HepG2 (cell line): ENCODE results near the gene SCAPER. TPM values are rescaled to one million over a fixed set of nuclear protein-coding genes. Genes with fewer than 3 reads are reported as not detected.

Source experiments
- ATAC-seq: fragments of 200-7000 bp; cut with Tn5 transposase; 3 replicates; pipeline ENCODE4 v1.9.1; 2020; ENCODE audit warnings: mild to moderate bottlenecking, moderate library complexity
- BruUV-seq: library from RNA; stranded (reverse); fragments of 400-500 nt; replicated peaks from 2 replicates; lab custom pipeline; 2021; lab: Mats Ljungman, UMichigan
- CTCF ChIA-PET: fragments of 300-600 bp; formaldehyde crosslinking; extraction: SDS; loops from one replicate; lab custom pipeline; 2021; ENCODE audit warnings: low total read pairs, inconsistent platforms, low intra/inter-chr PET ratio; lab: Yijun Ruan, JAX
- POLR2A ChIA-PET: fragments of 350-600 bp; sonication (Branson Sonifier 250); formaldehyde crosslinking; loops from one replicate; lab custom pipeline; 2020; ENCODE audit warnings: antibody characterized with exemption, inconsistent platforms; lab: Yijun Ruan, JAX
- DNase-seq: peaks from one replicate; pipeline ENCODE4 v3.0.0-alpha.2; 2015; ENCODE audit warnings: low spot score
- FAIRE-seq: peaks from 3 replicates; lab custom pipeline; 2011; peaks lifted over from hg19 to GRCh38; lab: Jason Lieb, UNC
- H2AFZ ChIP-seq: one replicate; pipeline ENCODE4 v1.6.1; 2011; ENCODE audit warnings: low read length, inconsistent platforms
- H3K27ac ChIP-seq: fragments of 300-600 bp; 3 replicates; pipeline ENCODE4 v1.8.0; 2011; ENCODE audit warnings: mixed run types, mild to moderate bottlenecking, mixed read lengths, low read length, inconsistent platforms; ENCODE audit not compliant: insufficient read depth; ENCODE audit errors: extremely low read length
- H3K27me3 ChIP-seq, 2 experiments: fragments of 200-600 bp in 1 of 2; 2 replicates in 1 of 2; 3 replicates in 1 of 2; pipeline versions ENCODE4 v1.6.0 to v1.8.0; 2011; ENCODE audit warnings: low read length in 2 of 2, mild to moderate bottlenecking in 2 of 2, moderate library complexity in 2 of 2, inconsistent platforms in 1 of 2; ENCODE audit not compliant: insufficient read depth in 2 of 2, control insufficient read depth in 1 of 2
- H3K36me3 ChIP-seq, 2 experiments: fragments of 200-600 bp in 1 of 2; replicated peaks in 1 of 2; 2 replicates in 1 of 2; 3 replicates in 1 of 2; pipeline versions ENCODE4 v1.5.1 to v1.8.0; 2011; ENCODE audit warnings: low read length in 2 of 2, inconsistent platforms in 1 of 2; ENCODE audit not compliant: insufficient read depth in 2 of 2, control insufficient read depth in 1 of 2
- H3K4me1 ChIP-seq: 2 replicates; pipeline ENCODE4 v1.5.1; 2012; ENCODE audit warnings: low read length, inconsistent platforms; ENCODE audit not compliant: insufficient read depth
- H3K4me2 ChIP-seq: 2 replicates; pipeline ENCODE4 v1.6.0; 2011; ENCODE audit warnings: low read depth, low read length, inconsistent platforms
- H3K4me3 ChIP-seq, 3 experiments: fragments of 200-600 bp in 1 of 3; sonication (generic), shearing (Covaris generic) in 1 of 3; replicated peaks in 1 of 3; 2 replicates each; pipeline ENCODE4 v1.5.1; 2011 to 2016; ENCODE audit warnings: low read length in 3 of 3, inconsistent platforms in 2 of 3, low read depth in 2 of 3, mild to moderate bottlenecking in 2 of 3, control low read depth in 1 of 3, mixed read lengths in 1 of 3; ENCODE audit not compliant: insufficient read depth in 1 of 3
- H3K79me2 ChIP-seq: one replicate; pipeline ENCODE4 v1.6.1; 2011; ENCODE audit warnings: low read length, inconsistent platforms; ENCODE audit not compliant: insufficient read depth
- H3K9ac ChIP-seq: 2 replicates; pipeline ENCODE4 v1.6.0; 2011; ENCODE audit warnings: mild to moderate bottlenecking, low read depth, low read length, inconsistent platforms; ENCODE audit not compliant: insufficient read depth
- H3K9me3 ChIP-seq: 2 replicates; pipeline ENCODE4 v1.5.1; 2012; ENCODE audit warnings: mild to moderate bottlenecking, low read length
- H4K20me1 ChIP-seq: 2 replicates; pipeline ENCODE4 v1.6.0; 2011; ENCODE audit warnings: inconsistent platforms, mild to moderate bottlenecking, low read length, moderate library complexity; ENCODE audit not compliant: insufficient read depth
- CBX1 ChIP-seq: IDR thresholded peaks from one replicate; pipeline ENCODE4 v1.6.1; 2016; ENCODE audit warnings: antibody characterized with exemption, low read depth
- KDM2A ChIP-seq: sonication (generic); formaldehyde crosslinking; IDR thresholded peaks from 2 replicates; pipeline ENCODE4 v1.4.0; 2020; ENCODE audit warnings: low read depth, missing genetic modification reagents, borderline replicate concordance
- MBNL3 ChIP-seq: fragments of 250-450 bp; sonication (Bioruptor Pico); conservative IDR thresholded peaks from 2 replicates; pipeline ENCODE4 v1.8.0; 2022; ENCODE audit warnings: mild to moderate bottlenecking, inconsistent platforms
- NCOA2 ChIP-seq: sonication (generic); formaldehyde crosslinking; IDR thresholded peaks from 2 replicates; pipeline ENCODE4 v1.8.0; 2022; ENCODE audit warnings: inconsistent platforms
- ZFP1 ChIP-seq: IDR thresholded peaks from 2 replicates; pipeline ENCODE4 v1.6.1; 2016
- WGBS: methylation state at CpG from one replicate; pipeline ENCODE4 v1.1.6; 2017; ENCODE audit warnings: low lambda C conversion rate; 5-methylcytosine and 5-hydroxymethylcytosine counted together
- in situ Hi-C: cut with HindIII; loops from 2 replicates; pipeline ENCODE4 v1.10.0; 2017; ENCODE audit warnings: low pct_unique_long_range_greater_than_20kb; ENCODE audit not compliant: extremely low pct_ligation_motif_present
- intact Hi-C: fragments of 100-400 bp; cut with micrococcal nuclease; formaldehyde crosslinking; loops from one replicate; pipeline ENCODE4 v1.10.0; 2022; ENCODE audit not compliant: unreplicated experiment
- polyA plus RNA-seq, 8 experiments: library from polyadenylated mRNA; depleted of rRNA in 3 of 8; stranded (reverse) in 7 of 8; unstranded in 1 of 8; fragments of >200 nt; fragmentation: Illumina TruSeq in 4 of 8; extraction: Trizol in 4 of 8; gene quantifications; 2 replicates each; pipeline versions ENCODE4 v1.2.1 to v1.2.3, GENCODE V29; 2011 to 2016; ENCODE audit warnings: low read depth in 4 of 8, missing spikeins in 1 of 8, mixed read lengths in 1 of 8; ENCODE audit not compliant: insufficient read depth in 1 of 8
- total RNA-seq, 5 experiments: library from RNA; depleted of rRNA; stranded (reverse); fragments of >200 nt; fragmentation: Illumina TruSeq; extraction: Trizol; gene quantifications; 2 replicates each; pipeline ENCODE4 v1.2.3, GENCODE V29; 2016; ENCODE audit warnings: low read depth in 1 of 5
- TF ChIP-seq, protein P1 (sequence below): fragments of 450-650 bp; IDR thresholded peaks from 2 replicates; pipeline ENCODE4 v1.6.1; 2017; ENCODE audit warnings: mild to moderate bottlenecking

SCAPER gene
- total and polyA plus RNA-seq, 2 of the 13 experiments (the other 11 are each of a cell fraction or from before 2014, with no cell fraction given): 4.3 to 10.5 TPM

DNA sequence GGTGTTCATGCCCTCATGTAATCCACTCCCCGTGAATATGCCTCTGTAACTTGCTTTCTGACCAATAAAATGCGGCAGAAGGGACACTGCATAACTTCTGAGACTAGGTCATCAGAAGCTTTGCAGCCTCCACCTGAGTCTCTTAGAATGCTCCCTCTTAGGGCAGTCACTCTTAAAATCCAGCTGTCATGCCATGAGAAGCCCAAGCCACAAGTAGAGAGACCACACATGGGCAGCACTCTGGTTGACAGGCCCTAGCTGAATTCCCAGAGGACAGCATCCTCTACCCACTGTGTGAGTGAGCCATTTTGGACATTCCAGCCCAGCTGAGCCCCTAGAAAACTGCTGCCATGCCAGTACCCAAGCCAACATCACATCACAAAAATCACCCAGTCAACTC lies 41.4 kb downstream of the SCAPER start (continued):
- TF ChIP-seq, protein P1, sequence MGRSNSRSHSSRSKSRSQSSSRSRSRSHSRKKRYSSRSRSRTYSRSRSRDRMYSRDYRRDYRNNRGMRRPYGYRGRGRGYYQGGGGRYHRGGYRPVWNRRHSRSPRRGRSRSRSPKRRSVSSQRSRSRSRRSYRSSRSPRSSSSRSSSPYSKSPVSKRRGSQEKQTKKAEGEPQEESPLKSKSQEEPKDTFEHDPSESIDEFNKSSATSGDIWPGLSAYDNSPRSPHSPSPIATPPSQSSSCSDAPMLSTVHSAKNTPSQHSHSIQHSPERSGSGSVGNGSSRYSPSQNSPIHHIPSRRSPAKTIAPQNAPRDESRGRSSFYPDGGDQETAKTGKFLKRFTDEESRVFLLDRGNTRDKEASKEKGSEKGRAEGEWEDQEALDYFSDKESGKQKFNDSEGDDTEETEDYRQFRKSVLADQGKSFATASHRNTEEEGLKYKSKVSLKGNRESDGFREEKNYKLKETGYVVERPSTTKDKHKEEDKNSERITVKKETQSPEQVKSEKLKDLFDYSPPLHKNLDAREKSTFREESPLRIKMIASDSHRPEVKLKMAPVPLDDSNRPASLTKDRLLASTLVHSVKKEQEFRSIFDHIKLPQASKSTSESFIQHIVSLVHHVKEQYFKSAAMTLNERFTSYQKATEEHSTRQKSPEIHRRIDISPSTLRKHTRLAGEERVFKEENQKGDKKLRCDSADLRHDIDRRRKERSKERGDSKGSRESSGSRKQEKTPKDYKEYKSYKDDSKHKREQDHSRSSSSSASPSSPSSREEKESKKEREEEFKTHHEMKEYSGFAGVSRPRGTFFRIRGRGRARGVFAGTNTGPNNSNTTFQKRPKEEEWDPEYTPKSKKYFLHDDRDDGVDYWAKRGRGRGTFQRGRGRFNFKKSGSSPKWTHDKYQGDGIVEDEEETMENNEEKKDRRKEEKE: no peak
- no peak for TF ChIP-seq CBX1

DNA sequence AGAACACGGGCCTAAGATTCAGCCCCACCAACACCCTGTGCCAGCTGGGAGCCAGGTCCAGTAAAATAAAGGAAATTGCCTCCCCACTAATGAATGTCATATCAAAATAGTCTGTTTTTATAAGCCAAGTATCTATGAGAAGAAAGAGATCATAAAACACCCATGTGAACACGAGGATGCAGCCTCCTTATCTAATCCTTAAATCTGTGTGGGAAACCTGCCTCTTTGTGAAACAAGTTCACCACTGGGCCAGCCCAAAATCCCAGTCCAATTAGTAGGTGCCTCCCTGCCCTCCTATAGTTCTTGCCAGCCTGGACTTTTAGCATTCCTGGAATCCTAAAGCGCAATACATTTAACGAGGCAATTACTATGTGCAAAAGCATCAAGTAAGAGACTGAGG lies 42.0 kb downstream of the SCAPER start:
- Histone ChIP-seq H2AFZ (no peak overlapping the region), H4K20me1 (0 out of 2 replicates have a peak, but pooled peaks cover 3% of the 10 kb centered on the region), H3K4me2 (no peak overlapping the region), H3K9ac (no peak overlapping the region), H3K36me3 (no peaks in the 10 kb centered on the region; a peak in 1 of 5 replicates), H3K27me3 (no peaks in the 10 kb centered on the region), H3K27ac (no peak overlapping the region), H3K9me3 (no peaks in the 10 kb centered on the region), H3K4me3 (no peak overlapping the region), H3K79me2 (no peaks in the 10 kb centered on the region), H3K4me1 (no peaks in the 10 kb centered on the region)
- no peak for DNase-seq
- BruUV-seq: no TSS peak
- in situ Hi-C loops: loop anchor here (10.0 kb wide), 1 partner anchor 668 kb away; no protein-coding TSS in a partner anchor
- no peak for ATAC-seq
- intact Hi-C loops: loop anchor here (10.0 kb wide), 1 partner anchor 238 kb away; no protein-coding TSS in a partner anchor
- no peak for FAIRE-seq
- TF ChIP-seq KDM2A (CRISPR knock-in tag) (no peak), ZFP1 (no peak), MBNL3 (no peak), NCOA2 (CRISPR knock-in tag) (no peak)
- POLR2A ChIA-PET: no interaction called here
- WGBS: 96% methylated on average over 4 of the region's 4 CpGs
- CTCF ChIA-PET: no interaction called here
